HEK293 (cell line): ENCODE data around the gene GRAMD4.

Experiments used
- BCL11A ChIP-seq: fragments of 450-650 bp; formaldehyde crosslinking; IDR thresholded peaks from 2 replicates; pipeline ENCODE4 v1.5.1; 2016; ENCODE audit warnings: low read depth, missing biosample characterization, missing genetic modification characterization
- CTCF ChIP-seq: fragments of 450-650 bp; formaldehyde crosslinking; IDR thresholded peaks from 2 replicates; pipeline ENCODE4 v1.5.1; 2016; ENCODE audit warnings: missing biosample characterization, missing genetic modification characterization
- SALL2 ChIP-seq: fragments of 450-650 bp; formaldehyde crosslinking; IDR thresholded peaks from 2 replicates; pipeline ENCODE4 v1.5.0; 2017; ENCODE audit warnings: missing biosample characterization, mild to moderate bottlenecking, missing genetic modification characterization, borderline replicate concordance
- ZFHX2 ChIP-seq: fragments of 450-650 bp; formaldehyde crosslinking; conservative IDR thresholded peaks from 2 replicates; pipeline ENCODE4 v1.5.1; 2016; ENCODE audit warnings: missing biosample characterization, missing genetic modification characterization
- ZNF138 ChIP-seq: fragments of 450-650 bp; formaldehyde crosslinking; IDR thresholded peaks from 2 replicates; pipeline ENCODE4 v1.5.1; 2016; ENCODE audit warnings: missing biosample characterization, missing genetic modification characterization, borderline replicate concordance
- ZNF416 ChIP-seq: fragments of 450-650 bp; formaldehyde crosslinking; IDR thresholded peaks from 2 replicates; pipeline ENCODE4 v1.5.1; 2016; ENCODE audit warnings: missing biosample characterization, missing genetic modification characterization
- ZNF791 ChIP-seq: fragments of 450-650 bp; formaldehyde crosslinking; IDR thresholded peaks from 2 replicates; pipeline ENCODE4 v1.5.1; 2016; ENCODE audit warnings: missing biosample characterization, missing genetic modification characterization
- ZSCAN18 ChIP-seq: fragments of 450-650 bp; formaldehyde crosslinking; IDR thresholded peaks from 2 replicates; pipeline ENCODE4 v1.5.1; 2016; ENCODE audit warnings: missing biosample characterization, missing genetic modification characterization
- TF ChIP-seq, protein P1 (sequence below): fragments of 450-650 bp; formaldehyde crosslinking; optimal IDR thresholded peaks from 2 replicates; pipeline ENCODE3; 2016; ENCODE audit warnings: missing biosample characterization, mild to moderate bottlenecking, missing genetic modification characterization

DNA sequence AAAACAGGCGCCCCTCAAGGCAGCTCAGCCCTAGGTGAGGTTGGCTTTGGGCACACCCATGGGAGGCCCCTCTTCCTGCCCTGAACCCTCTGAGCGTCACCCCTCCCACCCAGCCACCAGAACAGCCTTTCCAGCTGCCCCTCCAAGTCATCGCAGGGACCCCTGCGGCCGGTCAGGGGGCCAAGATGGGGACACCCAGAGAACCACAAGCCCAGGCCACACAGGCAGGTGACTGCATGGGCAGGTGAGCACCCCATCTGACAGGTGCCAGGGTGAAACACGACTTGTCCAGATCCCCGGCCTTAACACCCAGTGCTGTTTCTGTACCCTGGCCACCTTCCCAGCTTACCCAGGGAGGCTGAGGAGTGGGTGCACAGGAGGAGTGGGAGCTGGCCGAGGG, 24.6 kb upstream of the GRAMD4 start:
- TF ChIP-seq SALL2 (tag by site-specific recombination) (no peak), ZNF791 (tag by site-specific recombination) (no peak), ZNF138 (tag by site-specific recombination) (no peak), CTCF (no peak), BCL11A (tag by site-specific recombination) (no peak), ZFHX2 (tag by site-specific recombination) (no peak), ZSCAN18 (tag by site-specific recombination) (no peak), ZNF416 (tag by site-specific recombination) (no peak)
- TF ChIP-seq, protein P1, sequence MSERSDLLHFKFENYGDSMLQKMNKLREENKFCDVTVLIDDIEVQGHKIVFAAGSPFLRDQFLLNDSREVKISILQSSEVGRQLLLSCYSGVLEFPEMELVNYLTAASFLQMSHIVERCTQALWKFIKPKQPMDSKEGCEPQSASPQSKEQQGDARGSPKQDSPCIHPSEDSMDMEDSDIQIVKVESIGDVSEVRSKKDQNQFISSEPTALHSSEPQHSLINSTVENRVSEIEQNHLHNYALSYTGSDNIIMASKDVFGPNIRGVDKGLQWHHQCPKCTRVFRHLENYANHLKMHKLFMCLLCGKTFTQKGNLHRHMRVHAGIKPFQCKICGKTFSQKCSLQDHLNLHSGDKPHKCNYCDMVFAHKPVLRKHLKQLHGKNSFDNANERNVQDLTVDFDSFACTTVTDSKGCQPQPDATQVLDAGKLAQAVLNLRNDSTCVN (tag by site-specific recombination) = no peak
